Cardiac muscle cell (in vitro differentiated cells and primary cell): ENCODE results near the gene SMC1B. TPM values are rescaled to one million over a fixed set of nuclear protein-coding genes. Genes with fewer than 3 reads are reported as not detected.
A peak's percentile ranks its signal among the peaks of the same experiment; 100 is the strongest.
"Not testable (repeated sequence)": the region's sequence is repeated elsewhere in the genome, so short reads cannot be mapped to it uniquely, and the experiment has no call there.

Source experiments
- DNase-seq, 2 donors: peaks; one replicate each; pipeline versions ENCODE4 v3.0.0 to v3.0.0-alpha.2; 2010 to 2017; ENCODE audit warnings: low read depth in 1 of 2, low spot score in 1 of 2
- H3K27ac ChIP-seq: fragments of 200-600 bp; sonication (generic); 2 replicates; pipeline ENCODE4 v1.5.1; 2016
- H3K27me3 ChIP-seq: fragments of 200-600 bp; sonication (generic); 2 replicates; pipeline ENCODE4 v1.6.0; 2016; ENCODE audit warnings: control low read depth
- H3K36me3 ChIP-seq: fragments of 200-600 bp; sonication (generic); 2 replicates; pipeline ENCODE4 v1.5.1; 2016; ENCODE audit warnings: control low read depth
- H3K4me1 ChIP-seq: fragments of 200-600 bp; sonication (generic); 2 replicates; pipeline ENCODE4 v1.8.1; 2017; ENCODE audit warnings: low read depth, mild to moderate bottlenecking, mixed run types
- H3K4me3 ChIP-seq: fragments of 200-600 bp; sonication (generic); 2 replicates; pipeline ENCODE4 v1.5.1; 2016; ENCODE audit warnings: mild to moderate bottlenecking
- H3K9me3 ChIP-seq: fragments of 200-600 bp; sonication (generic); 2 replicates; pipeline ENCODE4 v1.5.1; 2017; ENCODE audit warnings: low read depth, mild to moderate bottlenecking, control low read depth
- polyA plus RNA-seq: library from polyadenylated mRNA; unstranded; fragments of >200 nt; fragmentation: Nextera tagmentation; extraction: Ambion mirVana; gene quantifications from 2 replicates; pipeline ENCODE4 v1.2.1, GENCODE V29; 2016
- total RNA-seq: library from RNA; depleted of rRNA; stranded (reverse); fragments of >200 nt; gene quantifications from 2 replicates; pipeline ENCODE4 v1.2.3, GENCODE V29; 2016
- TF ChIP-seq, protein P1 (sequence below): IDR thresholded peaks from 2 replicates; pipeline ENCODE4 v1.5.1; 2012; ENCODE audit warnings: low read depth, mild to moderate bottlenecking, low read length

Gene SMC1B
- total and polyA plus RNA-seq, 2 experiments from 2014 or later, result 0.15 TPM; not detected in 1

DNA sequence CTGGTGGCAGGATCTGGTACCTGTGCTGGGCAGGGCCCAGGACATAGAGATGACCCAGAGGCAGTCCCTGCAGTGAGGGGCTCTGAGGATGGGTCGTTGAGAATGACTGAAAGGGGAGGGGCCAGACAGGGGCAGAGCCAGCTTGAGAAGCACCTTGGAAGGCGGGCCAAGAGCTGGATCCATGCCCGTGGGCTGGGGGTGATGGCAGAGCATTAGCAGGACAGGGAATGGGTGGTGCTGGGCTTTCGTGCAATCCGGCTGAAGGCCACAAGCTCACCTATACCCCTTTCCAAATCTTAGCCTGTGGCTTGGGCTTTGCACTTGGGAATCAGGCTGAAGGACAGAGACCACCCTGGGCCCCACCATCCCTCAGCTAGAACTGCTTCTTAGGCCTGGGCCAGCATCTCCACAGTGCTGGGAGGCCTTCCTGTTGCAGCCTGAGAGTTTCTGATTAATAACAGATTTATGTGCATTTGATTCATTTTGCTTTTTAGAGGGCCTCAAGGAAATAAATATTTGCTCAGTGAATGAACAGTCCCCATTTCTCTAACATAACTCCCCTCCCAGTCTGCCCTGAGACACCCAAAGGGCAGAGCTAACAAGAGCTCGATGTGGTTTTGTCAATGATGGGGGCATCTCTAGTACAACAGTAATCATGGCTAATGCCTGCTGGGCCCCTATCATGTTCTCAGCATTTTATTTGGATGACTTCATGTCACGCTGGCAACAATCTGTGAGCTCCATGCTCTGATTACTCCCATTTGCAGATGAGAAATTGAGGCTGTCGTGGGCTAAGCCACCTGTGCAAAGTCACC is 39.4 kb upstream of the SMC1B start:
- H3K9me3 ChIP-seq, result no peaks in the 10 kb centered on the region
- no peak for DNase-seq
- H3K27ac ChIP-seq, result no peak overlapping the region
- TF ChIP-seq, protein P1, sequence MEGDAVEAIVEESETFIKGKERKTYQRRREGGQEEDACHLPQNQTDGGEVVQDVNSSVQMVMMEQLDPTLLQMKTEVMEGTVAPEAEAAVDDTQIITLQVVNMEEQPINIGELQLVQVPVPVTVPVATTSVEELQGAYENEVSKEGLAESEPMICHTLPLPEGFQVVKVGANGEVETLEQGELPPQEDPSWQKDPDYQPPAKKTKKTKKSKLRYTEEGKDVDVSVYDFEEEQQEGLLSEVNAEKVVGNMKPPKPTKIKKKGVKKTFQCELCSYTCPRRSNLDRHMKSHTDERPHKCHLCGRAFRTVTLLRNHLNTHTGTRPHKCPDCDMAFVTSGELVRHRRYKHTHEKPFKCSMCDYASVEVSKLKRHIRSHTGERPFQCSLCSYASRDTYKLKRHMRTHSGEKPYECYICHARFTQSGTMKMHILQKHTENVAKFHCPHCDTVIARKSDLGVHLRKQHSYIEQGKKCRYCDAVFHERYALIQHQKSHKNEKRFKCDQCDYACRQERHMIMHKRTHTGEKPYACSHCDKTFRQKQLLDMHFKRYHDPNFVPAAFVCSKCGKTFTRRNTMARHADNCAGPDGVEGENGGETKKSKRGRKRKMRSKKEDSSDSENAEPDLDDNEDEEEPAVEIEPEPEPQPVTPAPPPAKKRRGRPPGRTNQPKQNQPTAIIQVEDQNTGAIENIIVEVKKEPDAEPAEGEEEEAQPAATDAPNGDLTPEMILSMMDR, result no peak
- H3K36me3 ChIP-seq, result no peaks in the 10 kb centered on the region
- no peaks in the 10 kb centered on the region for H3K27me3 ChIP-seq
- no peak overlapping the region for H3K4me3 ChIP-seq
- peaks cover 17% of the 10 kb centered on the region for H3K4me1 ChIP-seq

DNA sequence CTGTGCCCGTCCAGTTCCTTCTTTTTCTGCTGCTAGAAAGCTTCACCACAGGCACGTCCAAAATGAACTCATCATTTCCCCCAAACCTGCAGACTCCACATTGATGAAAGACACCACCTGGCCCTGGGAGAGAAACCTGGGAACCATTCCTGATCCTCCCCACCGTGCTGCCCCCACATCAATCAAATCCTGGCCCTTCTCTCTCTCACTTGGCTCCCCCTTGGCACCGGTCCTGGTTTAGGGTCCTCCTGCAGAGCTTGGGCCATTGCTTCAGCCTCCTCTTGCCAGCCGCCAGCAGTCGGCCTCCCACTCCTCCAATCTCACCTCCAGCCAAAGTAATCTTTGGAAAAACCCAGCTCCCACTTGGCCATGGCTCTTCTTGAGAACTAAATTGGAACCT is 38.6 kb upstream of the SMC1B start:
- DNase-seq, result no peak
- no peaks in the 10 kb centered on the region for H3K9me3 ChIP-seq
- H3K27ac ChIP-seq, result no peak overlapping the region
- no peaks in the 10 kb centered on the region for H3K36me3 ChIP-seq
- no peaks in the 10 kb centered on the region for H3K27me3 ChIP-seq
- peaks cover 17% of the 10 kb centered on the region for H3K4me1 ChIP-seq
- H3K4me3 ChIP-seq, result no peak overlapping the region
- TF ChIP-seq, protein P1, result no peak

DNA sequence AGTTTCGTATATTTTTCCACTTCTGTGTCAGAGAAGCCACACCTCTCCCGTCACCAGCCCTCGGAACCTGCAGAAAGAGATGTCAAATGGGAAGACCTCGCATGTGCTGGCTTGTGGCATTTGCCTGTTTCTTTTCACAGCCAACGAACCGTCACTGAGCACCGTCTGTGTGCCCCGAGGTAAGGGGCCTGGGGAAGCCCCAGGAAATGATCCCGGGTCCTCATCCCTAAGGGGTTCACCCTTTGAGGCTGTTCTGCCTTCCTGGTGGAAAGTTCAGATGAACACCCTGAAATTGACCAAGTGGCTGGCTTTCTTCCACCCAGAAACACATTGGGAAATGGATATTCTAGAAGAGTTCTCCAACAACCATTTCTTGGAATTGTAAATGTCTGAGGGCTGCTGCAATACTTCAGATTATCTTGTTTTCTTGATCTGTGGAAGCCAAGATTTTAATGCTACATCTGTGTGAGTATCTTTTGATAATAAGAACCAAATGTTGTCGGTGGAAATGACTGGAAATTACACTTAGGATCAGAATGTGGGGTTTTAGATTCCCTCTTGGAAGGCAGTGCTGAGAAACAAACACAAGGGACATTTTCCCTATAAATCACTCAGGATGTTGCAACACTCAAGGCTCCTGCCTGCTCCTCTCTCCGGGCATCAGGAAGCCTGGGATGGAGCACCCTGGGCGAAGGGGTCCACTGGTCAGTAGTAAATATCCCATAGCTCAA is 37.7 kb upstream of the SMC1B start:
- TF ChIP-seq, protein P1, result no peak
- DNase-seq, result peak in 1 of 2 donors; percentile 88
- Histone ChIP-seq H3K27me3 (no peaks in the 10 kb centered on the region), H3K36me3 (no peaks in the 10 kb centered on the region), H3K27ac (no peak overlapping the region), H3K4me1 (peaks cover 14% of the 10 kb centered on the region), H3K9me3 (no peaks in the 10 kb centered on the region), H3K4me3 (no peak overlapping the region)

DNA sequence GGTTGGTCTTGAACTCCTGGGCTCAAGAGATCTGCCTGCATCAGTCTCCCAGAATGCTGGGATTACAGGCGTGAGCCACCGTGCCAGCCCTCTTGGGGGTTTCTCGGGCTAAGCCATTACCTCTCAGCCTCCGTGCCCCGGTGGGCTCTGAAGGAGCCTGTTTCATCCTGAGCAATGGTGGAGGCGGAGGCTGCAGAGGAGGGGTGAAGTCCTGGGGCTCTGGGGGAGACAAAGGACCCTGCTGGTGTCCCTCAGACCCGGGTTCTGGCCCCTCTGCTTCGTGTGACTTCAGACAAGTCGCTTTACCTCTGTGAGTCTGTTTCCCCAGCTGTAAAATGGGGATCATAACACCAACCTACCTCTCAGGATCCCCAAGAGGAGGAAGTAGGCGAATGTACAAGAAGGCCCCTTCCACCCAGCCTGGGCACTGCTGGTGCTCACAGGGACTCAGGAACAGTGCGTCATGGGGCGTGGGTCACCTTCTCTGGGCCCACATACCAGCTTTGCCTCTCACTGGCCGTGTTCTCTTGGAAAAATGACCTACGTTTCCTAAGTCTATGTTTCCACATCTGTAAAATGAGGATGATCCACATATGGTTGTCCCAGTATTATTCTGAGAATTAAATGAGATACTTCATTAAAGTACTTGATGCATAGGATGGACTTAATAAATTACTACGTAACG is 36.8 kb upstream of the SMC1B start:
- Histone ChIP-seq H3K4me3 (no peak overlapping the region), H3K9me3 (no peaks in the 10 kb centered on the region), H3K36me3 (no peaks in the 10 kb centered on the region), H3K4me1 (peaks cover 9% of the 10 kb centered on the region), H3K27ac (no peak overlapping the region), H3K27me3 (no peaks in the 10 kb centered on the region)
- TF ChIP-seq, protein P1, result no peak
- DNase-seq, result no peak

DNA sequence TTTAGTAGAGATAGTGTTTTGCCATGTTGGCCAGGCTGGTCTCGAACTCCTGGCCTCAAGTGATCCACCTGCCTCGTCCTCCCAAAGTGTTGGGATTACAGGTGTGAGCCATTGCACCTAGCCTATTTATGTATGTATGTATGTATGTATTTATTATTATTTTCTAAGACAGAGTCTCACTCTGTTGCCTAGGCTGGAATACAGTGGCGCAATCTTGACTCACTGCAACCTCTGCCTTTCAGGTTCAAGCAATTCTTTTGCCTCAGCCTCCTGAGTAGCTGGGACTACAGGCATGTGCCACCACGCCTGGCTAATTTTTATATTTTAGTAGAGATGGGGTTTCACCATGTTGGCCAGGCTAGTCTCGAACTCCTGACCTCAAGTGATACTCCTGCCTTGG is 36.0 kb upstream of the SMC1B start:
- not testable (repeated sequence) for DNase-seq, H3K4me1 ChIP-seq, H3K27me3 ChIP-seq, H3K36me3 ChIP-seq, H3K4me3 ChIP-seq, H3K27ac ChIP-seq, H3K9me3 ChIP-seq
